Neural cell (in vitro differentiated cells): ENCODE results near the gene CDC42SE1. TPM values are rescaled to one million over a fixed set of nuclear protein-coding genes. Genes with fewer than 3 reads are reported as not detected.

Experiments used
- H2AFZ ChIP-seq: fragments of 200-600, 300-800 bp; sonication (generic), shearing (Covaris generic); 2 replicates; pipeline ENCODE4 v1.6.0; 2014; ENCODE audit warnings: low read depth, mild to moderate bottlenecking, antibody characterized with exemption, low read length, moderate library complexity
- H3F3A ChIP-seq: fragments of 200-600 bp; shearing (Covaris generic); 2 replicates; pipeline ENCODE4 v1.6.1; 2016; ENCODE audit warnings: mild to moderate bottlenecking, moderate library complexity, mixed read lengths, antibody characterized with exemption, low read length; ENCODE audit not compliant: insufficient read depth, poor library complexity, severe bottlenecking
- H3K27ac ChIP-seq: fragments of 200-600, 300-800 bp; sonication (generic), shearing (Covaris generic); 2 replicates; pipeline ENCODE4 v1.5.1; 2014; ENCODE audit warnings: mild to moderate bottlenecking, low read length, moderate library complexity
- H3K27me3 ChIP-seq: fragments of 300-800, 200-600 bp; sonication (generic), shearing (Covaris generic); 2 replicates; pipeline ENCODE4 v1.6.0; 2014; ENCODE audit warnings: mild to moderate bottlenecking, low read depth, low read length, moderate library complexity; ENCODE audit not compliant: insufficient read depth
- H3K36me3 ChIP-seq: fragments of 300-800, 200-600 bp; sonication (generic), shearing (Covaris generic); 2 replicates; pipeline ENCODE4 v1.5.1; 2014; ENCODE audit warnings: mild to moderate bottlenecking, antibody characterized with exemption, low read length, moderate library complexity; ENCODE audit not compliant: insufficient read depth
- H3K4me2 ChIP-seq: fragments of 300-800, 200-600 bp; sonication (generic), shearing (Covaris generic); 2 replicates; pipeline ENCODE4 v1.6.0; 2014; ENCODE audit warnings: mild to moderate bottlenecking, low read length
- H3K4me3 ChIP-seq: fragments of 300-800, 200-600 bp; sonication (generic), shearing (Covaris generic); 2 replicates; pipeline ENCODE4 v1.5.1; 2014; ENCODE audit warnings: mild to moderate bottlenecking, low read length, moderate library complexity
- H3K79me2 ChIP-seq: fragments of 200-600 bp; shearing (Covaris generic); replicated peaks from 2 replicates; pipeline ENCODE4 v1.6.0; 2014; ENCODE audit warnings: mild to moderate bottlenecking, low read length, moderate library complexity; ENCODE audit not compliant: insufficient read depth
- H3K9ac ChIP-seq: fragments of 300-800, 200-600 bp; sonication (generic), shearing (Covaris generic); 2 replicates; pipeline ENCODE4 v1.6.1; 2016; ENCODE audit warnings: mild to moderate bottlenecking, low read length, mixed read lengths
- H3K9me2 ChIP-seq: fragments of 200-600 bp; shearing (Covaris generic); 2 replicates; pipeline ENCODE4 v1.6.1; 2016; ENCODE audit warnings: mild to moderate bottlenecking, low read length, mixed read lengths; ENCODE audit not compliant: insufficient read depth
- H3K9me3 ChIP-seq: fragments of 200-600, 300-800 bp; sonication (generic), shearing (Covaris generic); 2 replicates; pipeline ENCODE4 v1.6.1; 2016; ENCODE audit warnings: mild to moderate bottlenecking, mixed run types, low read length, moderate library complexity, mixed read lengths
- H4K20me1 ChIP-seq: fragments of 200-600 bp; shearing (Covaris generic); 2 replicates; pipeline ENCODE4 v1.6.1; 2016; ENCODE audit warnings: mild to moderate bottlenecking, mixed run types; ENCODE audit not compliant: insufficient read depth
- CTCF ChIP-seq: fragments of 450-650 bp; IDR thresholded peaks from 2 replicates; pipeline ENCODE4 v1.5.1; 2014; ENCODE audit warnings: antibody characterized with exemption, mild to moderate bottlenecking, moderate library complexity; ENCODE audit not compliant: poor library complexity, severe bottlenecking
- EP300 ChIP-seq: fragments of 450-650 bp; conservative IDR thresholded peaks from 2 replicates; pipeline ENCODE4 v1.6.1; 2014; ENCODE audit warnings: antibody characterized with exemption, mild to moderate bottlenecking, moderate library complexity; ENCODE audit not compliant: poor library complexity, severe bottlenecking
- EZH2 ChIP-seq: fragments of 200-600, 300-800 bp; shearing (Covaris generic), sonication (generic); IDR thresholded peaks from 2 replicates; pipeline ENCODE4 v1.6.1; 2014; ENCODE audit warnings: antibody characterized with exemption, low read length, borderline replicate concordance, mild to moderate bottlenecking; ENCODE audit not compliant: insufficient read depth, poor library complexity, severe bottlenecking
- MXI1 ChIP-seq: fragments of 450-650 bp; conservative IDR thresholded peaks from 2 replicates; pipeline ENCODE4 v1.6.1; 2014; ENCODE audit warnings: antibody characterized with exemption, mild to moderate bottlenecking; ENCODE audit not compliant: poor library complexity, severe bottlenecking
- POLR2AphosphoS5 ChIP-seq: IDR thresholded peaks from 2 replicates; pipeline ENCODE4 v1.6.1; 2012
- RAD21 ChIP-seq: fragments of 450-650 bp; conservative IDR thresholded peaks from 2 replicates; pipeline ENCODE4 v1.6.1; 2014; ENCODE audit warnings: antibody characterized with exemption, mild to moderate bottlenecking, moderate library complexity
- SMC3 ChIP-seq: fragments of 450-650 bp; conservative IDR thresholded peaks from 2 replicates; pipeline ENCODE4 v1.6.1; 2014; ENCODE audit warnings: antibody characterized with exemption, mild to moderate bottlenecking, moderate library complexity; ENCODE audit not compliant: poor library complexity
- TAF1 ChIP-seq: IDR thresholded peaks from 2 replicates; pipeline ENCODE4 v1.6.1; 2012; ENCODE audit warnings: low read depth
- polyA plus RNA-seq: library from polyadenylated mRNA; depleted of rRNA; stranded (reverse); fragments of >200 nt; gene quantifications from 2 replicates; pipeline ENCODE4 v1.2.3, GENCODE V29; 2014
- TF ChIP-seq, protein P1 (sequence below): IDR thresholded peaks from 2 replicates; pipeline ENCODE4 v1.6.1; 2012; ENCODE audit warnings: borderline replicate concordance

CDC42SE1 gene
- polyA plus RNA-seq, 1 donor from 2014 or later = 102 TPM

DNA sequence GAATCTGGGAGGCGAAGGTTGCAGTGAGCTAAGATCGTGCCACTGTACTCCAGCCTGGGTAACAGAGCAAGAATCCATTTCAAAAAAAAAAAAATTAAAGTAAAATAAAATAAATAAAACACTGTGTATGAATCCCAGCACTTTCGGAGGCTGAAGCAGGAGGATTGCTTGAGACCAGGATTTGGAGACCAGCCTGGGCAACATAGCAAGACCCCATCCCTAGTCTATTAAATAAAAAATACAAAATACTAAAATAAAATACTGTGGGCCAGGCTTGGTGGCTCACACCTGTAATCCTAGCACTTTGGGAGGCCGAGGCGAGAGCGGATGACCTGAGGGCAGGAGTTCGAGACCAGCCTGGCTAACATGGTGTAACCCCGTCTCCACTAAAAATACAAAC, 27.3 kb downstream of the CDC42SE1 start:
- Histone ChIP-seq H3K27ac (no peak overlapping the region), H3K4me3 (no peak overlapping the region), H3K79me2 (no peaks in the 10 kb centered on the region), H4K20me1 (no peaks in the 10 kb centered on the region), H3F3A (no peaks in the 10 kb centered on the region), H3K9me2 (no peaks in the 10 kb centered on the region), H3K9me3 (no peaks in the 10 kb centered on the region), H3K4me2 (no peak overlapping the region), H3K9ac (no peak overlapping the region), H2AFZ (no peak overlapping the region), H3K27me3 (no peaks in the 10 kb centered on the region), H3K36me3 (no peaks in the 10 kb centered on the region)
- TF ChIP-seq MXI1 = no peak
- no peak for TF ChIP-seq SMC3
- TF ChIP-seq, protein P1, sequence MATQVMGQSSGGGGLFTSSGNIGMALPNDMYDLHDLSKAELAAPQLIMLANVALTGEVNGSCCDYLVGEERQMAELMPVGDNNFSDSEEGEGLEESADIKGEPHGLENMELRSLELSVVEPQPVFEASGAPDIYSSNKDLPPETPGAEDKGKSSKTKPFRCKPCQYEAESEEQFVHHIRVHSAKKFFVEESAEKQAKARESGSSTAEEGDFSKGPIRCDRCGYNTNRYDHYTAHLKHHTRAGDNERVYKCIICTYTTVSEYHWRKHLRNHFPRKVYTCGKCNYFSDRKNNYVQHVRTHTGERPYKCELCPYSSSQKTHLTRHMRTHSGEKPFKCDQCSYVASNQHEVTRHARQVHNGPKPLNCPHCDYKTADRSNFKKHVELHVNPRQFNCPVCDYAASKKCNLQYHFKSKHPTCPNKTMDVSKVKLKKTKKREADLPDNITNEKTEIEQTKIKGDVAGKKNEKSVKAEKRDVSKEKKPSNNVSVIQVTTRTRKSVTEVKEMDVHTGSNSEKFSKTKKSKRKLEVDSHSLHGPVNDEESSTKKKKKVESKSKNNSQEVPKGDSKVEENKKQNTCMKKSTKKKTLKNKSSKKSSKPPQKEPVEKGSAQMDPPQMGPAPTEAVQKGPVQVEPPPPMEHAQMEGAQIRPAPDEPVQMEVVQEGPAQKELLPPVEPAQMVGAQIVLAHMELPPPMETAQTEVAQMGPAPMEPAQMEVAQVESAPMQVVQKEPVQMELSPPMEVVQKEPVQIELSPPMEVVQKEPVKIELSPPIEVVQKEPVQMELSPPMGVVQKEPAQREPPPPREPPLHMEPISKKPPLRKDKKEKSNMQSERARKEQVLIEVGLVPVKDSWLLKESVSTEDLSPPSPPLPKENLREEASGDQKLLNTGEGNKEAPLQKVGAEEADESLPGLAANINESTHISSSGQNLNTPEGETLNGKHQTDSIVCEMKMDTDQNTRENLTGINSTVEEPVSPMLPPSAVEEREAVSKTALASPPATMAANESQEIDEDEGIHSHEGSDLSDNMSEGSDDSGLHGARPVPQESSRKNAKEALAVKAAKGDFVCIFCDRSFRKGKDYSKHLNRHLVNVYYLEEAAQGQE = no peak
- TF ChIP-seq POLR2AphosphoS5 = no peak
- TF ChIP-seq EZH2 = no peak
- TF ChIP-seq RAD21 = no peak
- no peak for TF ChIP-seq EP300
- TF ChIP-seq TAF1 = no peak
- no peak for TF ChIP-seq CTCF

DNA sequence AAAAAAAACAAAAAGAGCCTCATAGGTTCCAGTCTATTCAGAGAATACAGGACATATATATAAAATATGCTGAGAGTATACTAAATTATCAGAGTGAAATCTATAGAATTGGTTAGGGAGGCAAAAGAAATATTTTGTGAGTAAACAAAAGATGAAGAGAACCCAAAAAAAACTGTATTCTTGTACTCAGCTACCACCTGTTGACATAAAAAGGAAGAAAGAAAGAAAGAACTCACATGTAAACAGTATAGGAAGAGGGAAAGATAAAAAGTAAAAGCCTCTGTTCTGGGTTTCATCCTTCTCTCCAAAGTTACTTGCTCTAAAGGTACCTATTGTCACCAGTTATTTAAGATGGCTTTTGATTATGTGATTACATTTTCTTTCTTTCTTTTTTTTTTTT, 33.0 kb downstream of the CDC42SE1 start:
- Histone ChIP-seq H3K27me3 (no peaks in the 10 kb centered on the region), H3K9me2 (no peaks in the 10 kb centered on the region), H3K27ac (no peak overlapping the region), H3K36me3 (no peaks in the 10 kb centered on the region), H3K4me2 (no peak overlapping the region), H3K9me3 (no peaks in the 10 kb centered on the region), H2AFZ (no peak overlapping the region), H3K9ac (no peak overlapping the region), H3K79me2 (no peaks in the 10 kb centered on the region), H3F3A (no peaks in the 10 kb centered on the region), H4K20me1 (no peaks in the 10 kb centered on the region), H3K4me3 (no peak overlapping the region)
- TF ChIP-seq, protein P1 = no peak
- TF ChIP-seq SMC3 (no peak), CTCF (no peak), EP300 (no peak), RAD21 (no peak), TAF1 (no peak), MXI1 (no peak), POLR2AphosphoS5 (no peak), EZH2 (no peak)
